GM18868 (cell line): ENCODE data around the gene HSPBP1.

Experiments
- ATAC-seq: cut with Tn5 transposase; IDR thresholded peaks from one replicate; pipeline ENCODE4 v1.9.1; 2021; ENCODE audit warnings: mild to moderate bottlenecking, moderate library complexity; ENCODE audit not compliant: unreplicated experiment

HSPBP1 gene

GRCh38 chr19:55276720-55277430 lies 3.0 kb downstream of the HSPBP1 start:
- ATAC-seq = no peak

GRCh38 chr19:55275851-55276719 lies 3.8 kb downstream of the HSPBP1 start:
- ATAC-seq = peak; percentile 45

GRCh38 chr19:55273978-55274707 lies 5.8 kb downstream of the HSPBP1 start:
- ATAC-seq = no peak

- no peak for ATAC-seq
Observed at GRCh38 chr19:55272142-55272541, 7.8 kb downstream of the HSPBP1 start.

- ATAC-seq = no peak
Observed at GRCh38 chr19:55270172-55270942, 9.6 kb downstream of the HSPBP1 start.

GRCh38 chr19:55269299-55269698 lies 10.6 kb downstream of the HSPBP1 start:
- no peak for ATAC-seq

GRCh38 chr19:55266840-55267239 lies 13.1 kb downstream of the HSPBP1 start:
- no peak for ATAC-seq

GRCh38 chr19:55266404-55266803 lies 13.5 kb downstream of the HSPBP1 start:
- no peak for ATAC-seq

GRCh38 chr19:55265723-55266386 lies 14.1 kb downstream of the HSPBP1 start:
- ATAC-seq = no peak

- ATAC-seq = no peak
Observed at GRCh38 chr19:55265173-55265572, 14.7 kb downstream of the HSPBP1 start.

- no peak for ATAC-seq
Observed at GRCh38 chr19:55264531-55264930, 15.4 kb downstream of the HSPBP1 start.

- ATAC-seq = no peak
Observed at GRCh38 chr19:55262359-55262758, 17.6 kb downstream of the HSPBP1 start.

- no peak for ATAC-seq
Observed at GRCh38 chr19:55261671-55262126, 18.2 kb downstream of the HSPBP1 start.

GRCh38 chr19:55259540-55260210 lies 20.2 kb downstream of the HSPBP1 start:
- ATAC-seq = no peak

GRCh38 chr19:55258828-55259539 lies 20.9 kb downstream of the HSPBP1 start, which contains the start of gene PPP6R1:
PPP6R1 (minus strand) TSS chr19:55259017; CDS start chr19:55247103, 11,914 bp downstream.
- peak; percentile 65 for ATAC-seq

- ATAC-seq = peak; percentile 11
Observed at GRCh38 chr19:55258476-55258827, 21.5 kb downstream of the HSPBP1 start.

GRCh38 chr19:55257461-55258420 lies 22.2 kb downstream of the HSPBP1 start:
- ATAC-seq = no peak
